GM18867 (cell line): Measurements from ENCODE around the gene C3orf18.
A peak's percentile ranks its signal among the peaks of the same experiment; 100 is the strongest.

Experiments used
- ATAC-seq: cut with Tn5 transposase; IDR thresholded peaks from one replicate; pipeline ENCODE4 v1.9.1; 2021; ENCODE audit warnings: mild to moderate bottlenecking, moderate library complexity; ENCODE audit not compliant: unreplicated experiment

The C3orf18 gene

GRCh38 chr3:50581459-50581842, 13.9 kb upstream of the C3orf18 start:
- no peak for ATAC-seq

- no peak for ATAC-seq
Measured at GRCh38 chr3:50580683-50581458, 13.3 kb upstream of the C3orf18 start.

DNA sequence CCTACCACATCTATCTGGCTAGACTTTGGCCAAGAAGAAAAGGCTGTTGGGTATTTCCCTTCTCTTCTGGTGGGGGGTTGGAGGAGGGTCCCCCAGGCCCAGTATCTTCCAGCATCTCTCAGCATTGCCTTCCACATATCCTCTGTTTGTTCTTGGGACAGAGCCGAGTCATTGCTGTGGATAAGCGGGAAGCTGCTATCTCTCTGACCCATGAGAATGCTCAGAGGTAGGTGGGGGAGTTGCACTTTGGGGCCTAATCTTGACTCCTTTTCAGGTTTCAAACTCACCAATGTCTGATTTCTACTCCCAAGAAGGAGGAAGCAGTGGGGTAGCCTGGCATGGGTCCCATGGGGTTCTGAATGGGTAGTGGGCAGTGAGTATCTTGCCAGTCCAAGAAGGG, 9.8 kb upstream of the C3orf18 start:
- ATAC-seq: no peak

DNA sequence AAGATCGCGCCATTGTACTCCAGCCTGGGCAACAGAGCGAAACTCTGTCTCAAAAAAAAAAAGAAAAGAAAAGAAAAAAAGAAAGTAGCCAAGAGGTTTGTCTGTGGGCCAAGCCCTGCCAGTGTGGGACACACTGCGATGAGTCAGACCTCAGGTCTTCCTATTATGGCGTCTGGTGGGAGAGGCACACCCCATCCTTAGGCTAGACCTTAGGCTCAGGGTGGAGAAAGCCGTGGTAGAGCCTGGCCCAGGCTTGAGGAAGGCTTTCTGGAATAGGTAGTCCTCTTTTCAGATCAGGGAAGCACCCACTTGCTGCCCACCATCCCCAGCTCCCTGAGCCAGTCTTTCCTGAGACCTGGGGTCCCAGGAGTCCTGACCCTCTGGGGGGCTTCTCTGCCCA, 7.8 kb upstream of the C3orf18 start:
- no peak for ATAC-seq

- ATAC-seq: no peak
Measured at GRCh38 chr3:50574444-50574831, 6.9 kb upstream of the C3orf18 start.

- ATAC-seq: no peak
Measured at GRCh38 chr3:50573566-50574443, 6.3 kb upstream of the C3orf18 start.

DNA sequence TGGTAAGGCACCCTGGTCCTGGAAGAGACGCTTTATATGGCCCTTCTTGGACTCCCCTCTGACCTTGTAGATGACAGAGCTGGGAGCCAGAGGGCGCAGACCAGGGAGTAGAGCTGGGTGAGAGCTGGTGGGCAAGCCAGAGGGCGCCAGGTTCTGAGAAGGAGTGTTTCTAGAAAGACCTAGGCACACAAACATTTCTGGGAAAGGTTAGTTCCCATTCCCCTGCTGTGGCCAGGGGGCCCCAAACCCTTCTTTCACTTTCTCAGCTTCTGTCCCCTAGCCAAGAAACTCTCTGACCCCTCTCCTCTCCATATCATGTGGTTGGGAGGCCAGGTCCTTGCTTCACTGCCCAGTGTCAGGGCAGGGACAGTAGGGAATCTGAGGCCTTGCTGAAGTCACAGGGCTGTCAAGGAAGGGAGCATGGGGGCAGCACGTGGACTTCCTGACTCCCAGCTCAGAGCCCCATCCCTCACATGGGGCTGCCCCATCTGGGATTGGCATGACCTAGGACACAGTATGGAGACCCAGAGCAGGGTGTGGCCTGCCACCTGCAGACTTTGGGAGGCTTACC, 5.3 kb upstream of the C3orf18 start:
- no peak for ATAC-seq

DNA sequence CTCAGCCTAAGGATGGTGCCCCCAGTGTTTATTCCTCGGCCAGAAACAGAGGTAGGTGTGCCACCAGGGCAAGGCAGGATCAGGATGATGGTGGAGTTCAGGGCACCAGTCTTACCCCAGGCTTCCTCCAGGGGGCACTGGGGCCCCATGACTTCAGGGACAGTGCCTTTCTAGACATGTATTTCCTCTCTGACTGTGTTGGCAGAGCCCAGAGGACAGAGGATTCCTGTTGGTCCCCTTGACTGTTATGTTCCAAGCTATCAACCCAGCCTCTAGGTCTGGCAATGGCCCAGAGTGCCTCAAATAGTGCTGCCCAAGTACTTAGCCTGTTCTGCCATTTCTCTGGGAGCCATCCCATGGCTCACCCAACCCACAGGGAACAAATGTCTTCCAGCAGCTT, 4.6 kb upstream of the C3orf18 start:
- peak; percentile 27 for ATAC-seq

- no peak for ATAC-seq
Measured at GRCh38 chr3:50571486-50571885, 3.9 kb upstream of the C3orf18 start.

DNA sequence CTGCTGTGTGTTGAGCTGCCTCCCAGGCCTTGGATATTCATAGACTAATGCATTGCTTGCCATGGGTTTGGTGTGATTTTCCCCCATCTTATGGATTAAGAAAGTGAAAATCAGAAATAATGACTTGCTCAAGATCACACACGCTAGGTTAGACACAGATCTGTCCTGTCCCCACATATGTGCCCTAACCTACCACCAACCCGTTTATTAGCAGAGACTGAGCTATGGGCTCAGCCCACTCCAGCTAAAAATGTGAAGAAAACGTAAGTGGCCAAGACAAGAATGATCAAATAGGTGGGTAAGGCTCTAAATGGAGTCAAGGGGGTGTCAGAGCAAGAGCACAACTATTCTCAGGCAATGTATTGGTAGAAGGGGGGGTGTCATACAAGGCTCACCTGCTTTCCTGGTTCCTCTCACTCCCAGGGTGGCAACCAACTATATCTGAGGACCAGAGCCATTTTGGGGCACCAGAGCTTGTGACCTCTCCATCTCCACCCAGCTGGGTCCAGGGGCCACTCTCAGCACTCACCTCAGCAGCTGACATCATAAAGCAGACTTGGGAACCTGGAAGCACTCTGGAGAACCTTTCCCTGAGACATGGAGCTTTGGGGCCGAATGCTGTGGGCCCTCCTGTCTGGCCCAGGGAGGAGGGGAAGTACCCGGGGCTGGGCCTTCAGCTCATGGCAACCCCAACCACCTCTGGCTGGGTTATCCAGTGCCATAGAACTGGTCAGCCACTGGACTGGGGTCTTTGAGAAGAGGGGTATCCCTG, 3.1 kb upstream of the C3orf18 start:
- ATAC-seq: no peak

DNA sequence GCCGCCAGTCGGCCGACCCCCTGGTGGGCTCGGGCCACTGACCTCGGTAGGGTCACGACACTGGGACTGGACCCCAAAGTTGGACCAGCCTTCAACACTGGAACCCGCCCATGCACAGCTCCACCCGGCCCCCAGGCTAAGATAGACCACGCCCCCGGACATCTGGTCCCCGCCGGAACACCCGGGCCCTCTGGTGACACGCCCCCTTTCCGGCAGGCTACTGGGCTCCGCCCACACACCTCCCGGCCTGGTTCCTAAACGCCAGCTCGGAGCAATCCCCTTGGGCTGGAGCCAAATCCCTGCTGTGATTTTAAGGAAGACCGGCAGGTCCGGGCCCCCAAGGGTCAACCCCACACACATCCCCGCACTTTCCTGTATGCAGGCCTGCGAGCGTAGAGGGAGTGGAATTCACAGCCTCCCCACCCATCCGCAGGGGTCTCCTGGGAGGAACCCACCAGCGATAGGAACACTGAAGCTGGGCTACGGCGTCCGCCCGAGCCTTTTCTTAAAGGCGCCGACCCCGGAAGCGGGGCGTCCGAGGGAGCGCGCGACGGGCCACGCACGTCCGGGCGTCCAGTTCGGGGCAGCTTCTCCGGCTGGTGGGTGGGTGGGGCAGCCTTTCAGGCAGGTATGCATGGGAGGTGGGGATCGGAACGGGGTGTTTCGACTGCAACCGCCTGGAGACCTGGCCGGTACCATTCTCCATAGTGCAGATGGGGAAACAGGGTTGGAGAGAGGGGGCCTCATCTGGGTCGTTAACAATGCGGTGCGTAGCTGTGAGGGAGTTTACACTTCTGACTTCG, 1.6 kb upstream of the C3orf18 start, which contains the start of gene HEMK1:
HEMK1 (plus strand) TSS at position 576 of the 803 bp plus-strand sequence. CDS start 1,583 bp downstream, outside the sequence.
- peak; percentile 60 for ATAC-seq

DNA sequence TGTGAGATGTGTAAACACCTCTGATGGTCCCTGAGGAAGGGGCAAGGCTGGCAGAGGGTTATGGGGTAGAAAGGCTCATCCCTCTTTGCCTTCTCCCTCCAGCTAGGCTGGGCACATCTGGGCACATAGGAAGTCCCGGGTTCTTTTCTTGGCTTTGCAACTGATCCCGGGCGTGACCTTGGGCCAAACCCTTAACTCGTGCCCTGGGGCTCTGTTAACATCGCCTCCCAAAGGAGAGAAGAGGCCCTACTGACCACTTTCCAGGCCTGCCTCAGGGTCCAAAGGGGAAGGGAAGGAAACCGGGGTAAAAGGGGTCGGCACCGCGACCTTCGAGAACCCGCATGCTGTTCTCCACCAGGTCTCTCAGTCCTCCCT, 549 bp downstream of the C3orf18 start:
- ATAC-seq: no peak

DNA sequence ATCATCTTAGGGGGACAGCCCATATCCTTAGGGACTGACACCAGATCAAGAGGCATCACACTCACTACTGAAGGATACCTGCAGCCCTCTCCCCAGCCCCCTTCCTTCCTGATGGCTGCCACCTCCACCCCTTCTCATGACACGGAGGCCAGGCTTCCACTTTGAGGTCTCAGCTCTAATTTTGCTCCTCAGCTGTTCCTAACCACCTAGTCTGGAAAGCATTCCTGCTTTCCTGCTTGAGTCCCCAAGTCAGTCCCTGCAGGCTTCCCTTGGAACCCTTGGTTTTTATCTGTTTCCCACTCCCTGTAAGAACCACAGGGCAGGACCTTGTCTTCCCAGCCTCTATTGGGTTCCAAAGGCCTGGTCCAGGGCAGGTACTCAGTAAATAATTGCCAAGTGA, 3.2 kb downstream of the C3orf18 start:
- no peak for ATAC-seq

DNA sequence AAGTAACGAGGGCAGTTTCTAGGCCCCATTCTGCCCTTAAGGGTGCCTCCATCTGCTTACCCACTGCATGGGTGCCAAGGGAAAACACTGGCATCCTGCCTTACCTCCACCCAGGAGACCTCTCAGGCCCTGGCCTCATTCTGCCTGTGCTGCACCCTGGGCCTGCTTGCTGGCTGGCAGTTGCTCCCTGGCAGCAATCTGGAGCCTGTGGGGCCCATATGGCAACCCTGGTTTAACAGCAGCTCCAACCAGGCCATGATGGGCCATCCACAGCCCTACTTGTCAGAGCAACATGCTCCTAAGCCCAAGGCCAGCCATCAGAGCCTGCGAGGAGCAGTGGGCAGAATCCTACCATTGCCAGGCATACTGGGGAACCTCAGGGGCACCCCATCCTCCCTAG, 3.7 kb downstream of the C3orf18 start:
- no peak for ATAC-seq

DNA sequence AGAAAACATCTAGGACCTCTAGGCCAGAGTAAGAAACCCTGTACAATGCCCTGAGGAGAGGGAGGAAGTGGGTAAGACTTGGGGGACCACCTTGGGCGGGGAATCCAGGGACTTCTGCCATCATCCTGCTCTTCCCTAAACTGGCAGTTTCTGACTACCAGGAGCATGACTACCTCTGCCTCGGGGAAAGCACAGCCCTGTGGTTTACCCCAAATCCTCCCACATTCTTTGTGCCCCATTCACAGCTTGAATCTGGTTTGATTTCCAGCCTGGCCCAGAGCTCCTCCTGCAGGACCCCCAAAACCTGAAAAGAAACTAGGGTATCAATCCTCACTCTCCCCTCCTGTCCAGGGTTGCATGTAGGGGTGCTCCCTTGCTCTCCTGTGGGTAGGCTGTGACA, 4.7 kb downstream of the C3orf18 start:
- ATAC-seq: no peak

DNA sequence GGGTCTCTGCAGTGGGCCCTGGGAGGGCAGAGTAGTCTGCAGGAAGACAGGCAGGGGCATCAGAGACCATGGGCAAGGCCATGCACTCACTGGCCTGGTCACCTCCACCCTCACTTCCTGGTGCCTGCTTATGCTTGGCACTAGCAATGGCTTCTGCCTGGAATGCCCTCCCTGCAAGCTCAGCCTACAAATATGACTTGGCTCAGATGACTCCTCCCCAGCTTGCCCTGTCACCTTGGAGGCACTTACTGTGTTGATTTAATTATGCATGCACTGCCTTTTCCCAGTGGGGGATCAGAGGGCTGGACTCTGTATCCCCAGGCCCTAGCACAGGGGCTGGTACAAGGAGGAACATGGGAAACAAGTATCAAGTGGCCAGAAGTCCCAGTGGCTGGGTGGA, 7.8 kb downstream of the C3orf18 start:
- no peak for ATAC-seq

DNA sequence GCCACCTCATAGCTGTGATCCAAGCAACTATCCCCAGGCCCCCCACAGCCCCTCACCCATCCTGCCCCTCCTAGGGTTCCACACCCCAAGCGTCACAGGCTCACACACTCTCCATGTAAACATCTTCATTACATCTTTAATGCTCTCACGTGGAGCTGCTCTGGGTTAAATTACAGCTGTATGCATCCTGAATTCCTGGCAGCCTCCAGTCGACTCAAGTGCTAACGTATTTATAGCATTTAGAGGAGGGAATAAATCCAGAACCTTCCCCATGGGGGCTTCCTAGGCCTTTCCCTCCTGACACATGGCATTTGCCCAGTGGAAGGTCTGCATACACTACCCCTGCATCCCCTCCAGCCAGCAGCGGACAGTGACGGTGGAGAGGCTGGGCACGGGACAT, 9.6 kb downstream of the C3orf18 start:
- no peak for ATAC-seq

GRCh38 chr3:50557106-50557505, 10.4 kb downstream of the C3orf18 start:
- no peak for ATAC-seq

DNA sequence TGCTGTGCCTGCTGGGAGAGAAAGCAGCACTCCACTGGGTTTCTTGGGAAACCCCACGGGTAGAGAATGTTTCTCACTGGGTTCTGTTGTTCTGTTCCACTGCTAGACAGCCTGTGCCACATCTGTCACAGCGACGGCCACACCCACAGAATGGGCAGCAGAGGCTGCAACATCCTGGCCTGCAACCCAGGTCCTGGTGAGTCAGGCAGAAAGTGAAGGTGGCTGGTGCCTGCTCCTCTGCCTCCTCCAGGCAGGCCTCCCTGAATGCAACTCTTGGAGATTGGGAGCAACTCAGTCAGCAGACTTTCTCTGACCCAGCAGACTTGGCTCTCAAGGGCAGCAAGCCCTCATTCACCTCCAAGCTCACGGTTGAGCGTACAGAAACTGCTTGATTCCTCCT, 13.0 kb downstream of the C3orf18 start:
- ATAC-seq: no peak

DNA sequence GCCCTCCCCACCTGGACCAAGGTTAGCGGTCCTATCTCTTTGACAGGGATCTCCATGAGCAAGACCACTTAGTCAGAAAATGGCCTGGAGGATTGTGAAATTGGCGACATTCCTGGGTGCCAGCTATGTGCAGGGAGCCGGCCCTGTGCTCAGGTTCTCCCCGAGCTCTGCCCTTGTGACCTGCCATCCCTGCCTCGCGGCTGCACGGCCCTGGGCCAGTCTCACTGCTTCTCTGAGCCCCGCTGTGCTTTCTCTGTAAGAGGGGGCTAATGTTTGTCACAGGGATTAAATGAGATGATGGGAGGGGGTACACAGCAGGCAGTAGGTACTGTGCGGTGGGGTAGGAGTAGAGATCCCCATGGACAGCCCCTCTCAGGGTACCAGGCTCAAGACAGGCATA, 14.9 kb downstream of the C3orf18 start:
- ATAC-seq: no peak
